Endothelial cell of umbilical vein (primary cell): Measurements from ENCODE around the gene SLC7A6OS. TPM values are rescaled to one million over a fixed set of nuclear protein-coding genes. Genes with fewer than 3 reads are reported as not detected.

ENCODE experiments used
- BruUV-seq: library from RNA; stranded (reverse); fragments of 400-500 nt; replicated peaks from 2 replicates; lab custom pipeline; 2021; lab: Mats Ljungman, UMichigan
- CTCF ChIA-PET: fragments of 300-600, 350-600 bp; sonication (Branson Sonifier 250); formaldehyde crosslinking; loops from one replicate; lab custom pipeline; 2021; ENCODE audit warnings: antibody characterized with exemption, inconsistent platforms; lab: Charles Lee
- POLR2A ChIA-PET: fragments of 300-600, 350-600 bp; sonication (Branson Sonifier 250); formaldehyde crosslinking; loops from one replicate; lab custom pipeline; 2021; ENCODE audit warnings: antibody characterized with exemption, inconsistent platforms; lab: Charles Lee
- DNase-seq: peaks from one replicate; pipeline ENCODE4 v3.0.0-alpha.2; 2011; ENCODE audit warnings: low read depth, low spot score
- FAIRE-seq: peaks from 2 replicates; lab custom pipeline; 2011; peaks lifted over from hg19 to GRCh38; lab: Jason Lieb, UNC
- H2AFZ ChIP-seq: 2 replicates; pipeline ENCODE4 v1.6.0; 2012; ENCODE audit warnings: low read depth, low read length, control low read depth, inconsistent platforms
- H3K27ac ChIP-seq: 2 replicates; pipeline ENCODE4 v1.5.1; 2011; ENCODE audit warnings: low read depth, mild to moderate bottlenecking, control low read depth, low read length, moderate library complexity; ENCODE audit not compliant: insufficient read depth
- H3K27me3 ChIP-seq, 2 experiments: 2 replicates each; pipeline versions ENCODE4 v1.6.0 to v1.6.1; 2011; ENCODE audit warnings: low read length in 2 of 2, mixed read lengths in 1 of 2; ENCODE audit not compliant: control insufficient read depth in 2 of 2, insufficient read depth in 2 of 2
- H3K36me3 ChIP-seq, 2 experiments: 2 replicates in 1 of 2; 3 replicates in 1 of 2; pipeline ENCODE4 v1.5.1; 2011; ENCODE audit warnings: low read length in 2 of 2, mild to moderate bottlenecking in 1 of 2, moderate library complexity in 1 of 2; ENCODE audit not compliant: control insufficient read depth in 2 of 2, insufficient read depth in 2 of 2; ENCODE audit errors: extremely low read depth in 1 of 2
- H3K4me1 ChIP-seq: 3 replicates; pipeline ENCODE4 v1.5.1; 2011; ENCODE audit warnings: mild to moderate bottlenecking, low read length; ENCODE audit not compliant: control insufficient read depth, insufficient read depth; ENCODE audit errors: extremely low read depth
- H3K4me2 ChIP-seq: 2 replicates; pipeline ENCODE4 v1.6.1; 2011; ENCODE audit warnings: low read length, control low read depth, mixed read lengths; ENCODE audit not compliant: insufficient read depth
- H3K4me3 ChIP-seq, 3 experiments: fragments of 200-600 bp in 1 of 3; sonication (generic), shearing (Covaris generic) in 1 of 3; replicated peaks in 1 of 3; 2 replicates each; pipeline ENCODE4 v1.5.1; 2011 to 2016; ENCODE audit warnings: control low read depth in 3 of 3, low read length in 3 of 3, mild to moderate bottlenecking in 2 of 3, inconsistent platforms in 1 of 3, low read depth in 1 of 3, moderate library complexity in 1 of 3; ENCODE audit not compliant: insufficient read depth in 1 of 3
- H3K79me2 ChIP-seq: 2 replicates; pipeline ENCODE4 v1.6.0; 2012; ENCODE audit warnings: low read length, inconsistent platforms; ENCODE audit not compliant: control insufficient read depth, insufficient read depth
- H3K9ac ChIP-seq: replicated peaks from 2 replicates; pipeline ENCODE3; 2011; ENCODE audit warnings: low read length, control low read depth; ENCODE audit not compliant: insufficient read depth; ENCODE audit errors: extremely low read depth
- H3K9me1 ChIP-seq: replicated peaks from 3 replicates; pipeline ENCODE4 v1.6.0; 2011; ENCODE audit warnings: mild to moderate bottlenecking, low read length; ENCODE audit not compliant: control insufficient read depth, insufficient read depth; ENCODE audit errors: extremely low read depth
- H3K9me3 ChIP-seq: replicated peaks from 2 replicates; pipeline ENCODE4 v1.5.1; 2012; ENCODE audit warnings: low read length, inconsistent platforms; ENCODE audit not compliant: control insufficient read depth, insufficient read depth
- H4K20me1 ChIP-seq: replicated peaks from 2 replicates; pipeline ENCODE3; 2011; ENCODE audit warnings: mild to moderate bottlenecking, low read length; ENCODE audit not compliant: control insufficient read depth, insufficient read depth; ENCODE audit errors: extremely low read depth
- CTCF ChIP-seq, 2 donors: IDR thresholded peaks; 1 replicate in 1 of 2; 2 replicates in 1 of 2; pipeline ENCODE4 v1.5.1; 2011; ENCODE audit warnings: low read length in 2 of 2, mild to moderate bottlenecking in 2 of 2, moderate library complexity in 2 of 2, control low read depth in 1 of 2, inconsistent platforms in 1 of 2, low read depth in 1 of 2; ENCODE audit not compliant: insufficient read depth in 1 of 2; ENCODE audit errors: extremely low read depth in 1 of 2
- EZH2 ChIP-seq: IDR thresholded peaks from 2 replicates; pipeline ENCODE4 v1.6.1; 2012; ENCODE audit warnings: borderline replicate concordance, low read depth, mild to moderate bottlenecking, moderate library complexity, low read length, inconsistent platforms; ENCODE audit not compliant: severe bottlenecking
- FOS ChIP-seq: IDR thresholded peaks from 2 replicates; pipeline ENCODE4 v1.6.1; 2011; ENCODE audit warnings: mild to moderate bottlenecking, low read length, moderate library complexity, borderline replicate concordance; ENCODE audit not compliant: insufficient read depth
- GATA2 ChIP-seq: IDR thresholded peaks from 2 replicates; pipeline ENCODE4 v1.7.0; 2011; ENCODE audit warnings: low read depth, mild to moderate bottlenecking, moderate library complexity, mixed read lengths, low read length; ENCODE audit not compliant: insufficient read length, insufficient read depth
- JUN ChIP-seq: IDR thresholded peaks from 2 replicates; pipeline ENCODE4 v1.6.1; 2011; ENCODE audit warnings: borderline replicate concordance, low read depth; ENCODE audit not compliant: insufficient read length, insufficient read depth
- MAX ChIP-seq: IDR thresholded peaks from 2 replicates; pipeline ENCODE4 v1.6.1; 2011; ENCODE audit not compliant: insufficient read depth, insufficient read length
- MYC ChIP-seq: IDR thresholded peaks from one replicate; pipeline ENCODE4 v1.6.1; 2011; ENCODE audit warnings: mild to moderate bottlenecking, low read depth, low read length
- POLR2A ChIP-seq: IDR thresholded peaks from 2 replicates; pipeline ENCODE4 v1.6.1; 2012; ENCODE audit warnings: low read depth, mild to moderate bottlenecking, control low read depth, low read length
- POLR2AphosphoS5 ChIP-seq: IDR thresholded peaks from 2 replicates; pipeline ENCODE4 v1.6.1; 2012; ENCODE audit warnings: low read depth, mild to moderate bottlenecking, control low read depth, low read length, moderate library complexity; ENCODE audit not compliant: insufficient read depth
- dilution Hi-C: fragments of 300-500 bp; cut with MboI; formaldehyde crosslinking; loops from one replicate; pipeline ENCODE4 v1.15.0; 2019; ENCODE audit warnings: low sequenced_read_pairs; ENCODE audit not compliant: extremely low pct_ligation_motif_present
- intact Hi-C: fragments of 100-400 bp; cut with micrococcal nuclease; formaldehyde crosslinking; loops from one replicate; pipeline ENCODE4 v1.10.0; 2022
- polyA plus RNA-seq, 4 experiments: library from polyadenylated mRNA; depleted of rRNA in 3 of 4; stranded (reverse) in 3 of 4; unstranded in 1 of 4; fragments of >200 nt; gene quantifications; 2 replicates each; pipeline versions ENCODE4 v1.2.1 to v1.2.3, GENCODE V29; 2011 to 2012; ENCODE audit warnings: missing spikeins in 1 of 4
- total RNA-seq: library from RNA; stranded (reverse); gene quantifications from 2 replicates; pipeline ENCODE4 v1.2.3, GENCODE V29; 2021

SLC7A6OS gene
- total and polyA plus RNA-seq, 2 donors (not counting 3 experiments of a cell fraction or from before 2014, with no cell fraction given), result 8.3 to 22.9 TPM

- H4K20me1 ChIP-seq, result no peaks in the 10 kb centered on the region
- H3K9me3 ChIP-seq, result no peaks in the 10 kb centered on the region
- H3K27ac ChIP-seq, result no peak overlapping the region
- dilution Hi-C loops (no loop called here), intact Hi-C loops (no loop called here)
- no peak for DNase-seq
- H3K79me2 ChIP-seq, result peaks cover 56% of the 10 kb centered on the region
- H3K9ac ChIP-seq, result no peak overlapping the region
- ChIA-PET CTCF (interaction anchor here (1.2 to 2.1 kb wide), 3 partner anchors 12 to 53 kb away, joined by 3 to 4 read pairs (median 3); no protein-coding TSS in a partner anchor), POLR2A (no interaction called here)
- H2AFZ ChIP-seq, result no peak overlapping the region
- no TSS peak for BruUV-seq
- H3K4me3 ChIP-seq, result no peak overlapping the region
- H3K4me2 ChIP-seq, result no peak overlapping the region
- peaks cover 0 to 26% of the 10 kb centered on the region in 2 experiments for H3K36me3 ChIP-seq
- no peaks in the 10 kb centered on the region for H3K9me1 ChIP-seq
- H3K27me3 ChIP-seq, result no peaks in the 10 kb centered on the region
- TF ChIP-seq MYC, result no peak
- TF ChIP-seq POLR2AphosphoS5, result no peak
- no peak for TF ChIP-seq CTCF (IDR thresholded peaks at IDR 0.05; ENCODE audit: extremely low read depth in 1 of 2, insufficient read depth in 1 of 2, low read depth in 1 of 2, low read length in 2 of 2)
- no peak for TF ChIP-seq GATA2
- no peak for TF ChIP-seq MAX
- no peak for TF ChIP-seq FOS
- TF ChIP-seq POLR2A, result no peak
- no peak for TF ChIP-seq EZH2
- no peak for TF ChIP-seq JUN
- no peak for FAIRE-seq
- no peaks in the 10 kb centered on the region for H3K4me1 ChIP-seq
Measured at GRCh38 chr16:68276223-68276622, 34.5 kb downstream of the SLC7A6OS start.
